HCT116 (cell line): ENCODE measurements around the gene SPATA12. TPM values are rescaled to one million over a fixed set of nuclear protein-coding genes. Genes with fewer than 3 reads are reported as not detected.

ENCODE experiments used
- ATAC-seq: fragments of 200-7000 bp; cut with Tn5 transposase; 2 replicates; pipeline ENCODE4 v1.9.1; 2020; ENCODE audit warnings: mild to moderate bottlenecking, moderate library complexity
- BruUV-seq: library from RNA; stranded (reverse); fragments of 400-500 nt; replicated peaks from 2 replicates; lab custom pipeline; 2021; lab: Mats Ljungman, UMichigan
- CTCF ChIA-PET: fragments of 300-600 bp; sonication (Branson Sonifier 250); formaldehyde crosslinking; loops from one replicate; lab custom pipeline; 2021; ENCODE audit warnings: antibody characterized with exemption; lab: Charles Lee
- POLR2A ChIA-PET: fragments of 300-600, 350-600 bp; sonication (Branson Sonifier 250); formaldehyde crosslinking; loops from one replicate; lab custom pipeline; 2021; ENCODE audit warnings: antibody characterized with exemption; lab: Charles Lee
- RAD21 ChIA-PET, 2 experiments: fragments of 300-600 bp; sonication (Branson Sonifier 250); formaldehyde crosslinking; loops; one replicate each; lab custom pipeline; 2023; ENCODE audit warnings: low total read pairs in 2 of 2; ENCODE audit not compliant: uncharacterized antibody in 2 of 2, unreplicated experiment in 2 of 2, low non-redundant PET in 1 of 2; lab: Charles Lee
- DNase-seq: peaks from one replicate; pipeline ENCODE4 v3.0.0-alpha.2; 2010; ENCODE audit warnings: low read depth, low spot score
- H2AFZ ChIP-seq: fragments of 200-600 bp; shearing (Covaris generic), sonication (generic); 2 replicates; pipeline ENCODE4 v1.6.1; 2017; ENCODE audit warnings: low read depth, mixed run types, mixed read lengths, antibody characterized with exemption, low read length; ENCODE audit not compliant: poor library complexity, severe bottlenecking
- H3K27ac ChIP-seq: 2 replicates; pipeline ENCODE4 v1.5.1; 2012; ENCODE audit warnings: low read depth, low read length
- H3K27me3 ChIP-seq: fragments of 200-600 bp; sonication (generic); 2 replicates; pipeline ENCODE4 v1.6.1; 2016; ENCODE audit warnings: mixed run types, low read length, mixed read lengths; ENCODE audit not compliant: insufficient read depth
- H3K36me3 ChIP-seq, 2 experiments: fragments of 200-500 bp in 1 of 2; fragments of 200-600 bp in 1 of 2; sonication (Bioruptor generic) in 1 of 2; sonication (generic) in 1 of 2; 2 replicates each; pipeline versions ENCODE4 v1.5.1 to v1.6.1; 2014 to 2016; ENCODE audit warnings: low read length in 2 of 2, inconsistent platforms in 1 of 2, mixed read lengths in 1 of 2, mixed run types in 1 of 2; ENCODE audit not compliant: insufficient read depth in 2 of 2, control insufficient read depth in 1 of 2
- H3K4me1 ChIP-seq, 2 experiments: fragments of 200-600 bp in 1 of 2; sonication (generic) in 1 of 2; 2 replicates each; pipeline versions ENCODE4 v1.5.1 to v1.6.1; 2012 to 2017; ENCODE audit warnings: low read length in 2 of 2, inconsistent platforms in 1 of 2, mild to moderate bottlenecking in 1 of 2, mixed read lengths in 1 of 2, mixed run types in 1 of 2, moderate library complexity in 1 of 2; ENCODE audit not compliant: insufficient read depth in 2 of 2, control insufficient read depth in 1 of 2
- H3K4me2 ChIP-seq: fragments of 200-600 bp; sonication (generic); 2 replicates; pipeline ENCODE4 v1.6.1; 2017; ENCODE audit warnings: mixed run types, low read length, mixed read lengths
- H3K4me3 ChIP-seq, 2 experiments: fragments of 200-600 bp in 1 of 2; sonication (generic) in 1 of 2; replicated peaks in 1 of 2; 2 replicates each; pipeline ENCODE4 v1.5.1; 2011 to 2016; ENCODE audit warnings: low read length in 2 of 2, control low read depth in 1 of 2, low read depth in 1 of 2, mild to moderate bottlenecking in 1 of 2, mixed read lengths in 1 of 2, mixed run types in 1 of 2
- H3K79me2 ChIP-seq: fragments of 200-600 bp; sonication (generic); 2 replicates; pipeline ENCODE4 v1.6.1; 2017; ENCODE audit warnings: mild to moderate bottlenecking, mixed run types, low read length, moderate library complexity, mixed read lengths; ENCODE audit not compliant: insufficient read depth
- H3K9ac ChIP-seq: fragments of 200-600 bp; sonication (generic); 2 replicates; pipeline ENCODE4 v1.6.1; 2016; ENCODE audit warnings: low read length, mixed read lengths
- H3K9me2 ChIP-seq: fragments of 200-600 bp; sonication (generic), shearing (Covaris generic); 2 replicates; pipeline ENCODE4 v1.6.1; 2017; ENCODE audit warnings: mixed run types, mild to moderate bottlenecking, moderate library complexity; ENCODE audit not compliant: insufficient read depth
- H3K9me3 ChIP-seq, 2 experiments: fragments of 200-500 bp in 1 of 2; fragments of 200-600 bp in 1 of 2; sonication (Bioruptor generic) in 1 of 2; sonication (generic) in 1 of 2; 2 replicates each; pipeline ENCODE4 v1.6.1; 2014 to 2017; ENCODE audit warnings: low read length in 2 of 2, mixed read lengths in 2 of 2, inconsistent platforms in 1 of 2, low read depth in 1 of 2, mild to moderate bottlenecking in 1 of 2, mixed run types in 1 of 2, moderate library complexity in 1 of 2; ENCODE audit not compliant: control insufficient read depth in 1 of 2, insufficient read depth in 1 of 2
- H4K20me1 ChIP-seq: fragments of 200-600 bp; sonication (generic), shearing (Covaris generic); 2 replicates; pipeline ENCODE4 v1.6.1; 2017; ENCODE audit warnings: mixed run types, mild to moderate bottlenecking, moderate library complexity; ENCODE audit not compliant: insufficient read depth
- CBX3 ChIP-seq: IDR thresholded peaks from 2 replicates; pipeline ENCODE4 v1.6.1; 2012; ENCODE audit warnings: low read depth
- CEBPB ChIP-seq: IDR thresholded peaks from 2 replicates; pipeline ENCODE4 v1.6.1; 2012; ENCODE audit warnings: low read depth
- ELF1 ChIP-seq: IDR thresholded peaks from 2 replicates; pipeline ENCODE4 v1.6.1; 2012; ENCODE audit warnings: low read depth, borderline replicate concordance
- EZH2 ChIP-seq: fragments of 200-600 bp; sonication (generic); IDR thresholded peaks from 2 replicates; pipeline ENCODE4 v1.6.1; 2017; ENCODE audit warnings: antibody characterized with exemption, mixed run types
- EZH2phosphoT487 ChIP-seq: fragments of 200-600 bp; IDR thresholded peaks from 2 replicates; pipeline ENCODE4 v1.6.1; 2018; ENCODE audit warnings: antibody characterized with exemption, borderline replicate concordance
- JUND ChIP-seq: IDR thresholded peaks from 2 replicates; pipeline ENCODE4 v1.6.1; 2012
- POLR2AphosphoS5 ChIP-seq: IDR thresholded peaks from 2 replicates; pipeline ENCODE4 v1.6.1; 2011; ENCODE audit warnings: mild to moderate bottlenecking, low read depth, low read length, moderate library complexity
- RAD21 ChIP-seq: IDR thresholded peaks from 2 replicates; pipeline ENCODE4 v1.6.1; 2012; ENCODE audit warnings: low read depth, mild to moderate bottlenecking
- SP1 ChIP-seq: IDR thresholded peaks from 2 replicates; pipeline ENCODE4 v1.6.1; 2012; ENCODE audit warnings: low read depth
- SRF ChIP-seq: IDR thresholded peaks from 2 replicates; pipeline ENCODE4 v1.6.1; 2012; ENCODE audit warnings: low read depth
- TCF7L2 ChIP-seq: IDR thresholded peaks from 2 replicates; pipeline ENCODE4 v1.7.0; 2011; ENCODE audit warnings: borderline replicate concordance, inconsistent platforms; ENCODE audit not compliant: insufficient read depth, insufficient read length; ENCODE audit errors: extremely low read depth
- YY1 ChIP-seq: IDR thresholded peaks from 2 replicates; pipeline ENCODE4 v1.6.1; 2011; ENCODE audit warnings: low read length, low read depth, moderate library complexity, mild to moderate bottlenecking; ENCODE audit not compliant: insufficient replicate concordance; ENCODE audit errors: extremely low read depth
- ZFX ChIP-seq: fragments of 450-650 bp; IDR thresholded peaks from 2 replicates; pipeline ENCODE4 v1.6.1; 2017
- ZNF274 ChIP-seq: fragments of 200-500 bp; sonication (Bioruptor generic); IDR thresholded peaks from 2 replicates; pipeline ENCODE4 v1.6.1; 2014; ENCODE audit warnings: mild to moderate bottlenecking, low read depth, low read length, inconsistent platforms
- intact Hi-C: fragments of 100-400 bp; cut with micrococcal nuclease; formaldehyde crosslinking; loops from 2 replicates; pipeline ENCODE4 v1.10.0; 2022
- total RNA-seq: library from RNA; stranded (reverse); gene quantifications from one replicate; pipeline ENCODE4 v1.2.1, GENCODE V29; 2021; ENCODE audit not compliant: unreplicated experiment
- TF ChIP-seq, protein P1 (sequence below): IDR thresholded peaks from 2 replicates; pipeline ENCODE4 v1.6.1; 2012
- TF ChIP-seq, protein P2 (sequence below), 3 experiments: fragments of 200-600 bp in 1 of 3; sonication (generic) in 1 of 3; IDR thresholded peaks in 2 of 3; conservative IDR thresholded peaks in 1 of 3; 2 replicates each; pipeline ENCODE4 v1.5.1; 2012 to 2017; ENCODE audit warnings: low read depth in 2 of 3, low read length in 2 of 3, antibody characterized with exemption in 1 of 3, borderline replicate concordance in 1 of 3, control low read depth in 1 of 3, mild to moderate bottlenecking in 1 of 3, mixed read lengths in 1 of 3, mixed run types in 1 of 3, moderate library complexity in 1 of 3; ENCODE audit not compliant: insufficient read depth in 1 of 3
- TF ChIP-seq, protein P3 (sequence below): IDR thresholded peaks from 2 replicates; pipeline ENCODE4 v1.6.1; 2012; ENCODE audit warnings: low read depth

The SPATA12 gene
- total RNA-seq, 1 experiment from 2014 or later = 0.22 TPM

DNA sequence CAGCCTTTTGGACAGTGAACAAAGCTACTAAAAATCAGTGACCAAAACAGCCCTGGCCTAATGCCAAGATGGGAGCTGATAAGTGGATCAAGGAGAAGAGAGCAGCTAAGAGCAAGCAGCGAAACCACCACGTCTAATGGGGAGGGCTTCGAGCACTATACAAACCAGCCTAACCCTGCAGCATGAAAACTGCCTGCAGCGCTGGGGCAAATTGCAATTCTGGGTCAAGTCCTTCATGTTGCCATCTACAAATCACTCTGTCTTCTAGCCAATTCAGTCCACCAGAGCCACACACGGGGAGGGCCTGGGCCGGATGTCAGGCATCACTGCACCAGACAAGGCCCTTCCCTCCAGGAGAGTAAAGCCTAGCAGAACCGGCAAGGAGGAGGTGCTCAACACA, 30.5 kb upstream of the SPATA12 start:
- Histone ChIP-seq H3K4me3 (no peak overlapping the region), H3K79me2 (no peaks in the 10 kb centered on the region), H2AFZ (no peak overlapping the region), H3K36me3 (no peaks in the 10 kb centered on the region), H3K4me2 (no peak overlapping the region), H3K27me3 (no peaks in the 10 kb centered on the region), H3K9me2 (no peaks in the 10 kb centered on the region)
- DNase-seq (no peak), ATAC-seq (no peak)
- intact Hi-C loops = no loop called here
- RAD21 ChIA-PET = no interaction called here
- TF ChIP-seq SP1 (no peak), POLR2AphosphoS5 (no peak), YY1 (no peak), RAD21 (no peak)
- TF ChIP-seq, protein P1, sequence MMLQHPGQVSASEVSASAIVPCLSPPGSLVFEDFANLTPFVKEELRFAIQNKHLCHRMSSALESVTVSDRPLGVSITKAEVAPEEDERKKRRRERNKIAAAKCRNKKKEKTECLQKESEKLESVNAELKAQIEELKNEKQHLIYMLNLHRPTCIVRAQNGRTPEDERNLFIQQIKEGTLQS = no peak
- TF ChIP-seq, protein P2, sequence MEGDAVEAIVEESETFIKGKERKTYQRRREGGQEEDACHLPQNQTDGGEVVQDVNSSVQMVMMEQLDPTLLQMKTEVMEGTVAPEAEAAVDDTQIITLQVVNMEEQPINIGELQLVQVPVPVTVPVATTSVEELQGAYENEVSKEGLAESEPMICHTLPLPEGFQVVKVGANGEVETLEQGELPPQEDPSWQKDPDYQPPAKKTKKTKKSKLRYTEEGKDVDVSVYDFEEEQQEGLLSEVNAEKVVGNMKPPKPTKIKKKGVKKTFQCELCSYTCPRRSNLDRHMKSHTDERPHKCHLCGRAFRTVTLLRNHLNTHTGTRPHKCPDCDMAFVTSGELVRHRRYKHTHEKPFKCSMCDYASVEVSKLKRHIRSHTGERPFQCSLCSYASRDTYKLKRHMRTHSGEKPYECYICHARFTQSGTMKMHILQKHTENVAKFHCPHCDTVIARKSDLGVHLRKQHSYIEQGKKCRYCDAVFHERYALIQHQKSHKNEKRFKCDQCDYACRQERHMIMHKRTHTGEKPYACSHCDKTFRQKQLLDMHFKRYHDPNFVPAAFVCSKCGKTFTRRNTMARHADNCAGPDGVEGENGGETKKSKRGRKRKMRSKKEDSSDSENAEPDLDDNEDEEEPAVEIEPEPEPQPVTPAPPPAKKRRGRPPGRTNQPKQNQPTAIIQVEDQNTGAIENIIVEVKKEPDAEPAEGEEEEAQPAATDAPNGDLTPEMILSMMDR (IDR thresholded peaks at IDR 0.05 in 2 of 3, conservative IDR thresholded peaks at IDR 0.05 in 1 of 3; ENCODE audit: borderline replicate concordance in 1 of 3, insufficient read depth in 1 of 3, low read depth in 2 of 3, low read length in 2 of 3) = no peak
- TF ChIP-seq, all 23 proteins: peak for 0
- Histone ChIP-seq H3K9ac (no peak overlapping the region), H3K27ac (no peak overlapping the region), H4K20me1 (no peaks in the 10 kb centered on the region), H3K9me3 (no peaks in the 10 kb centered on the region), H3K4me1 (peaks cover 0 to 4% of the 10 kb centered on the region in 2 experiments; a peak in 2 of 4 replicates)
- ChIA-PET POLR2A (no interaction called here), CTCF (no interaction called here)
- BruUV-seq = no TSS peak

DNA sequence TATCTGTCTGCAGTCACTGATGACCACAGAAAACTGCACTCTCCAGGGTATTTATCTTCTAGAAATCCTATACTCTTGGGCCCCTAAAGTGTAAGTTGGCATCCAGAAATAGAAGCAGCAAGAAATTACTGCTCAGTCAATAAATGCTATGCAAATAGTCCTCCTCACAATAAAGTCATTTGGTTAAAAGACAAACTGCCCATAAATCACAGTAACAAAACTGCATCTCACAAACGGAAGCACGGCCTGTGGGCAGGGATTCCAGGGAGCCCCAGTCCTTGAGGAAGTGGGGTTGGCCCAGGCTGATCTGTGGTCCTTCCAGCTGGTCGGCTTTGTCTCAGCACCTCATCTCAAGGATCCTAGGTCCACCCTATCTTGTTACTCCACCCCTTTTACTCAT, 29.7 kb upstream of the SPATA12 start:
- Histone ChIP-seq H3K27ac (no peak overlapping the region), H3K9me3 (no peaks in the 10 kb centered on the region), H2AFZ (no peak overlapping the region), H3K4me3 (no peak overlapping the region), H3K27me3 (no peaks in the 10 kb centered on the region), H3K9me2 (no peaks in the 10 kb centered on the region), H3K9ac (no peak overlapping the region), H3K79me2 (no peaks in the 10 kb centered on the region), H3K4me2 (no peak overlapping the region), H4K20me1 (no peaks in the 10 kb centered on the region), H3K36me3 (no peaks in the 10 kb centered on the region), H3K4me1 (peaks cover 0 to 4% of the 10 kb centered on the region in 2 experiments; a peak in 2 of 4 replicates)
- ATAC-seq (no peak), DNase-seq (no peak)
- CTCF ChIA-PET = no interaction called here
- intact Hi-C loops = no loop called here
- TSS peak; percentile 10 for BruUV-seq
- TF ChIP-seq EZH2phosphoT487 (no peak), TCF7L2 (no peak), ZFX (no peak), EZH2 (no peak), CBX3 (no peak), ZNF274 (no peak), ELF1 (no peak), RAD21 (no peak), POLR2AphosphoS5 (no peak), JUND (no peak), SP1 (no peak), SRF (no peak), CEBPB (no peak)
- TF ChIP-seq, protein P3, sequence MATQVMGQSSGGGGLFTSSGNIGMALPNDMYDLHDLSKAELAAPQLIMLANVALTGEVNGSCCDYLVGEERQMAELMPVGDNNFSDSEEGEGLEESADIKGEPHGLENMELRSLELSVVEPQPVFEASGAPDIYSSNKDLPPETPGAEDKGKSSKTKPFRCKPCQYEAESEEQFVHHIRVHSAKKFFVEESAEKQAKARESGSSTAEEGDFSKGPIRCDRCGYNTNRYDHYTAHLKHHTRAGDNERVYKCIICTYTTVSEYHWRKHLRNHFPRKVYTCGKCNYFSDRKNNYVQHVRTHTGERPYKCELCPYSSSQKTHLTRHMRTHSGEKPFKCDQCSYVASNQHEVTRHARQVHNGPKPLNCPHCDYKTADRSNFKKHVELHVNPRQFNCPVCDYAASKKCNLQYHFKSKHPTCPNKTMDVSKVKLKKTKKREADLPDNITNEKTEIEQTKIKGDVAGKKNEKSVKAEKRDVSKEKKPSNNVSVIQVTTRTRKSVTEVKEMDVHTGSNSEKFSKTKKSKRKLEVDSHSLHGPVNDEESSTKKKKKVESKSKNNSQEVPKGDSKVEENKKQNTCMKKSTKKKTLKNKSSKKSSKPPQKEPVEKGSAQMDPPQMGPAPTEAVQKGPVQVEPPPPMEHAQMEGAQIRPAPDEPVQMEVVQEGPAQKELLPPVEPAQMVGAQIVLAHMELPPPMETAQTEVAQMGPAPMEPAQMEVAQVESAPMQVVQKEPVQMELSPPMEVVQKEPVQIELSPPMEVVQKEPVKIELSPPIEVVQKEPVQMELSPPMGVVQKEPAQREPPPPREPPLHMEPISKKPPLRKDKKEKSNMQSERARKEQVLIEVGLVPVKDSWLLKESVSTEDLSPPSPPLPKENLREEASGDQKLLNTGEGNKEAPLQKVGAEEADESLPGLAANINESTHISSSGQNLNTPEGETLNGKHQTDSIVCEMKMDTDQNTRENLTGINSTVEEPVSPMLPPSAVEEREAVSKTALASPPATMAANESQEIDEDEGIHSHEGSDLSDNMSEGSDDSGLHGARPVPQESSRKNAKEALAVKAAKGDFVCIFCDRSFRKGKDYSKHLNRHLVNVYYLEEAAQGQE = no peak
- RAD21 ChIA-PET = no interaction called here
- POLR2A ChIA-PET = no interaction called here
